ENCODE results near the gene SLC22A23. TPM values are rescaled to one million over a fixed set of nuclear protein-coding genes. Genes with fewer than 3 reads are reported as not detected.

SLC22A23 gene
- total and polyA plus RNA-seq, 2 experiments from 2014 or later, result 15.7 to 24.9 TPM

GRCh38 chr6:3500262-3501014 is 43.6 kb upstream of the SLC22A23 start:
- Histone ChIP-seq H3K27ac (no peak overlapping the region), H3K27me3 (no peaks in the 10 kb centered on the region), H3K4me3 (no peak overlapping the region), H3K36me3 (no peaks in the 10 kb centered on the region), H3K9me3 (ENCODE audit: low read depth) (no peaks in the 10 kb centered on the region), H3K4me1 (ENCODE audit: low read depth) (peaks cover 6% of the 10 kb centered on the region)
- TF ChIP-seq CTCF (IDR thresholded peaks at IDR 0.05; ENCODE audit: low read depth, low read length), result no peak
- no peak for DNase-seq (ENCODE audit: low read depth in 1 of 2, low spot score in 1 of 2)

- Histone ChIP-seq H3K4me1 (ENCODE audit: low read depth) (peaks cover 6% of the 10 kb centered on the region), H3K27ac (no peak overlapping the region), H3K4me3 (no peak overlapping the region), H3K36me3 (no peaks in the 10 kb centered on the region), H3K27me3 (no peaks in the 10 kb centered on the region), H3K9me3 (ENCODE audit: low read depth) (no peaks in the 10 kb centered on the region)
- TF ChIP-seq CTCF (IDR thresholded peaks at IDR 0.05; ENCODE audit: low read depth, low read length), result no peak
- DNase-seq (ENCODE audit: low read depth in 1 of 2, low spot score in 1 of 2), result no peak
These were observed 42.8 kb upstream of the SLC22A23 start for GRCh38 chr6:3499603-3500002.

GRCh38 chr6:3496395-3496794 is 39.5 kb upstream of the SLC22A23 start:
- H3K27me3 ChIP-seq, result no peaks in the 10 kb centered on the region
- DNase-seq (ENCODE audit: low read depth in 1 of 2, low spot score in 1 of 2), result no peak
- H3K4me1 ChIP-seq (ENCODE audit: low read depth), result no peaks in the 10 kb centered on the region
- no peaks in the 10 kb centered on the region for H3K9me3 ChIP-seq (ENCODE audit: low read depth)
- no peak overlapping the region for H3K27ac ChIP-seq
- no peak for TF ChIP-seq CTCF (IDR thresholded peaks at IDR 0.05; ENCODE audit: low read depth, low read length)
- H3K4me3 ChIP-seq, result no peak overlapping the region
- no peaks in the 10 kb centered on the region for H3K36me3 ChIP-seq

- H3K9me3 ChIP-seq (ENCODE audit: low read depth), result no peaks in the 10 kb centered on the region
- no peak for DNase-seq (ENCODE audit: low read depth in 1 of 2, low spot score in 1 of 2)
- H3K36me3 ChIP-seq, result no peaks in the 10 kb centered on the region
- H3K27me3 ChIP-seq, result no peaks in the 10 kb centered on the region
- H3K27ac ChIP-seq, result no peak overlapping the region
- H3K4me3 ChIP-seq, result no peak overlapping the region
- H3K4me1 ChIP-seq (ENCODE audit: low read depth), result no peaks in the 10 kb centered on the region
- no peak for TF ChIP-seq CTCF (IDR thresholded peaks at IDR 0.05; ENCODE audit: low read depth, low read length)
These were observed 37.7 kb upstream of the SLC22A23 start for GRCh38 chr6:3494391-3495100.

- H3K27ac ChIP-seq, result no peak overlapping the region
- TF ChIP-seq CTCF (IDR thresholded peaks at IDR 0.05; ENCODE audit: low read depth, low read length), result no peak
- H3K27me3 ChIP-seq, result no peaks in the 10 kb centered on the region
- H3K9me3 ChIP-seq (ENCODE audit: low read depth), result no peaks in the 10 kb centered on the region
- H3K36me3 ChIP-seq, result no peaks in the 10 kb centered on the region
- peaks cover 8% of the 10 kb centered on the region for H3K4me1 ChIP-seq (ENCODE audit: low read depth)
- no peak overlapping the region for H3K4me3 ChIP-seq
- DNase-seq (ENCODE audit: low read depth in 1 of 2, low spot score in 1 of 2), result no peak
These were observed 33.8 kb upstream of the SLC22A23 start for GRCh38 chr6:3490625-3490980.

Data from cardiac muscle cell (in vitro differentiated cells and primary cell).